ENCODE data around the gene TBC1D17. TPM values are rescaled to one million over a fixed set of nuclear protein-coding genes. Genes with fewer than 3 reads are reported as not detected.

The TBC1D17 gene
- total RNA-seq, 4 donors from 2014 or later = 47.7 to 56.5 (median 49.0) TPM

- Histone ChIP-seq H3K4me1 (peaks cover 0 to 59% (median 24%) of the 10 kb centered on the region in 4 donors), H3K27ac (no peak overlapping the region), H3K27me3 (no peaks in the 10 kb centered on the region)
These were observed 48.0 kb downstream of the TBC1D17 start for GRCh38 chr19:49925486-49925885.

GRCh38 chr19:49926515-49926914 lies 49.0 kb downstream of the TBC1D17 start:
- Histone ChIP-seq H3K36me3 (peaks cover 0 to 60% (median 0%) of the 10 kb centered on the region in 3 donors), H3K27me3 (no peaks in the 10 kb centered on the region), H3K27ac (no peak overlapping the region), H3K4me1 (peaks cover 0 to 62% (median 26%) of the 10 kb centered on the region in 4 donors), H3K9me3 (no peaks in the 10 kb centered on the region), H3K4me3 (no peak overlapping the region)
- DNase-seq (ENCODE audit: low spot score in 2 of 2) = no peak
- 84 to 93% methylated on average over 10 of the region's 10 CpGs for WGBS, 2 donors
- TF ChIP-seq POLR2A (IDR thresholded peaks at IDR 0.05) = no peak
- TF ChIP-seq EP300 (IDR thresholded peaks at IDR 0.05) = no peak
- no peak for TF ChIP-seq CTCF (IDR thresholded peaks at IDR 0.05)

More at GRCh38 chr19:49925486-49925885, 48.0 kb downstream of the TBC1D17 start:
- DNase-seq (ENCODE audit: low spot score in 2 of 2) = no peak
- no peak overlapping the region for H3K4me3 ChIP-seq
- 92 to 94% methylated on average over 5 of the region's 5 CpGs for WGBS, 2 donors
- TF ChIP-seq EP300 (IDR thresholded peaks at IDR 0.05) = no peak
- TF ChIP-seq POLR2A (IDR thresholded peaks at IDR 0.05) = no peak
- no peaks in the 10 kb centered on the region for H3K9me3 ChIP-seq
- H3K36me3 ChIP-seq = peaks cover 0 to 70% (median 0%) of the 10 kb centered on the region in 3 donors

GRCh38 chr19:49927526-49928264 lies 50.2 kb downstream of the TBC1D17 start:
- H3K4me3 ChIP-seq = peak overlapping the region in 1 of 4 donors; percentile 94
- WGBS, 2 donors = 81 to 83% methylated on average over 14 of the region's 14 CpGs
- peak overlapping the region in 2 of 4 donors; percentile 7 to 94 for H3K27ac ChIP-seq
- peaks cover 0 to 59% (median 26%) of the 10 kb centered on the region in 4 donors for H3K4me1 ChIP-seq
- H3K27me3 ChIP-seq = no peaks in the 10 kb centered on the region
- H3K9me3 ChIP-seq = no peaks in the 10 kb centered on the region
- TF ChIP-seq EP300 (IDR thresholded peaks at IDR 0.05) (no peak), CTCF (IDR thresholded peaks at IDR 0.05) (no peak), POLR2A (IDR thresholded peaks at IDR 0.05) (no peak)
- peaks cover 0 to 54% (median 0%) of the 10 kb centered on the region in 3 donors for H3K36me3 ChIP-seq
- DNase-seq (ENCODE audit: low spot score in 2 of 2) = no peak

- 0% methylated on average over 40 to 45 of the region's 48 CpGs for WGBS, 2 donors
- DNase-seq (ENCODE audit: low spot score in 2 of 2) = peak; percentile 80 to 86
- Histone ChIP-seq H3K4me1 (peaks cover 0 to 49% (median 23%) of the 10 kb centered on the region in 4 donors), H3K9me3 (no peaks in the 10 kb centered on the region), H3K27ac (peak within 1 kb of the TSS; percentile 87 to 95 (median 94)), H3K27me3 (no peaks in the 10 kb centered on the region), H3K4me3 (peak within 1 kb of the TSS; percentile 92 to 94 (median 92)), H3K36me3 (peaks cover 0 to 47% (median 0%) of the 10 kb centered on the region in 3 donors)
- TF ChIP-seq EP300 (IDR thresholded peaks at IDR 0.05) (peak in 1 of 2 donors; percentile 83), POLR2A (IDR thresholded peaks at IDR 0.05) (peak in 1 of 2 donors; percentile 38), CTCF (IDR thresholded peaks at IDR 0.05) (no peak)
These were observed 51.7 kb downstream of the TBC1D17 start, which contains the start of the genes ATF5 and NUP62 for GRCh38 chr19:49929121-49929610. ATF5 (plus strand) TSS chr19:49929205; CDS start chr19:49930851, 1,646 bp downstream. NUP62 (minus strand) TSS chr19:49929504; CDS start chr19:49909807, 19,697 bp downstream.

GRCh38 chr19:49929611-49930482 lies 52.3 kb downstream of the TBC1D17 start:
- peak; percentile 76 to 86 for DNase-seq (ENCODE audit: low spot score in 2 of 2)
- peak overlapping the region; percentile 87 to 95 (median 94) for H3K27ac ChIP-seq
- peak overlapping the region; percentile 92 to 94 (median 92) for H3K4me3 ChIP-seq
- H3K9me3 ChIP-seq = no peaks in the 10 kb centered on the region
- WGBS, 2 donors = 3 to 5% methylated on average over 28 to 36 of the region's 43 CpGs
- H3K4me1 ChIP-seq = peaks cover 0 to 42% (median 17%) of the 10 kb centered on the region in 4 donors
- H3K36me3 ChIP-seq = peaks cover 0 to 40% (median 0%) of the 10 kb centered on the region in 3 donors
- TF ChIP-seq POLR2A (IDR thresholded peaks at IDR 0.05) (peak in 1 of 2 donors; percentile 23), CTCF (IDR thresholded peaks at IDR 0.05) (peak in 2 of 5 experiments; percentile 52 to 58), EP300 (IDR thresholded peaks at IDR 0.05) (peak; percentile 69 to 85)
- H3K27me3 ChIP-seq = no peaks in the 10 kb centered on the region
